IPS-18a (cell line): ENCODE measurements around the gene RNASE8.
"Not testable (repeated sequence)": the region's sequence is repeated elsewhere in the genome, so short reads cannot be mapped to it uniquely, and the experiment has no call there.

ENCODE experiments used
- H3K27ac ChIP-seq: one replicate; pipeline ENCODE4 v1.5.1; 2013; ENCODE audit warnings: low read length
- H3K27me3 ChIP-seq: one replicate; pipeline ENCODE4 v1.6.1; 2013; ENCODE audit warnings: mild to moderate bottlenecking, low read length; ENCODE audit not compliant: control insufficient read depth, insufficient read depth
- H3K36me3 ChIP-seq: one replicate; pipeline ENCODE4 v1.6.1; 2013; ENCODE audit warnings: low read depth, low read length; ENCODE audit not compliant: control insufficient read depth
- H3K4me1 ChIP-seq: one replicate; pipeline ENCODE4 v1.6.1; 2013; ENCODE audit warnings: low read depth, low read length; ENCODE audit not compliant: control insufficient read depth
- H3K4me3 ChIP-seq: one replicate; pipeline ENCODE4 v1.5.1; 2013; ENCODE audit warnings: low read length
- H3K9ac ChIP-seq: one replicate; pipeline ENCODE4 v1.6.1; 2013; ENCODE audit warnings: mild to moderate bottlenecking, low read length, moderate library complexity
- H3K9me3 ChIP-seq: one replicate; pipeline ENCODE4 v1.6.1; 2013; ENCODE audit warnings: low read depth, low read length; ENCODE audit not compliant: control insufficient read depth

RNASE8 gene

GRCh38 chr14:21057803-21058675 lies at the start of gene RNASE8:
Gene RNASE8, plus strand, starts transcription at chr14:21057822. Its CDS starts 71 bp downstream, at chr14:21057893.
- Histone ChIP-seq H3K27ac (no peak within 1 kb of the TSS), H3K27me3 (no peaks in the 10 kb centered on the region), H3K4me3 (no peak within 1 kb of the TSS), H3K9ac (no peak within 1 kb of the TSS), H3K4me1 (peaks cover 3% of the 10 kb centered on the region), H3K9me3 (no peaks in the 10 kb centered on the region), H3K36me3 (no peaks in the 10 kb centered on the region)

- not testable (repeated sequence) for H3K4me1 ChIP-seq, H3K36me3 ChIP-seq, H3K27me3 ChIP-seq, H3K27ac ChIP-seq, H3K9ac ChIP-seq, H3K4me3 ChIP-seq, H3K9me3 ChIP-seq
These were observed 47.9 kb upstream of the RNASE8 start for GRCh38 chr14:21009721-21010120.

- peaks cover 6% of the 10 kb centered on the region for H3K4me1 ChIP-seq
- H3K4me3 ChIP-seq: no peak overlapping the region
- no peaks in the 10 kb centered on the region for H3K36me3 ChIP-seq
- H3K27ac ChIP-seq: no peak overlapping the region
- H3K27me3 ChIP-seq: no peaks in the 10 kb centered on the region
- no peaks in the 10 kb centered on the region for H3K9me3 ChIP-seq
- H3K9ac ChIP-seq: no peak overlapping the region
These were observed 46.5 kb upstream of the RNASE8 start for GRCh38 chr14:21011136-21011535.

- H3K4me1 ChIP-seq: peaks cover 6% of the 10 kb centered on the region
- no peaks in the 10 kb centered on the region for H3K36me3 ChIP-seq
- H3K9ac ChIP-seq: no peak overlapping the region
- H3K27ac ChIP-seq: no peak overlapping the region
- no peaks in the 10 kb centered on the region for H3K9me3 ChIP-seq
- no peak overlapping the region for H3K4me3 ChIP-seq
- no peaks in the 10 kb centered on the region for H3K27me3 ChIP-seq
These were observed 42.8 kb upstream of the RNASE8 start for GRCh38 chr14:21014761-21015190.

- Histone ChIP-seq H3K9ac (no peak overlapping the region), H3K27me3 (no peaks in the 10 kb centered on the region), H3K36me3 (no peaks in the 10 kb centered on the region), H3K27ac (no peak overlapping the region), H3K9me3 (no peaks in the 10 kb centered on the region), H3K4me1 (peaks cover 6% of the 10 kb centered on the region), H3K4me3 (no peak overlapping the region)
These were observed 42.3 kb upstream of the RNASE8 start for GRCh38 chr14:21015312-21015711.

- Histone ChIP-seq H3K36me3 (no peaks in the 10 kb centered on the region), H3K9ac (no peak overlapping the region), H3K4me3 (no peak overlapping the region), H3K27me3 (no peaks in the 10 kb centered on the region), H3K4me1 (peaks cover 6% of the 10 kb centered on the region), H3K9me3 (no peaks in the 10 kb centered on the region), H3K27ac (no peak overlapping the region)
These were observed 41.0 kb upstream of the RNASE8 start for GRCh38 chr14:21016413-21017190.

GRCh38 chr14:21017528-21018245 lies 39.9 kb upstream of the RNASE8 start:
- H3K27ac ChIP-seq: no peak overlapping the region
- H3K27me3 ChIP-seq: peaks cover 4% of the 10 kb centered on the region
- H3K4me3 ChIP-seq: no peak overlapping the region
- H3K4me1 ChIP-seq: peaks cover 6% of the 10 kb centered on the region
- no peak overlapping the region for H3K9ac ChIP-seq
- H3K9me3 ChIP-seq: no peaks in the 10 kb centered on the region
- no peaks in the 10 kb centered on the region for H3K36me3 ChIP-seq

- no peak overlapping the region for H3K4me3 ChIP-seq
- H3K9ac ChIP-seq: no peak overlapping the region
- peaks cover 10% of the 10 kb centered on the region for H3K27me3 ChIP-seq
- no peaks in the 10 kb centered on the region for H3K9me3 ChIP-seq
- H3K36me3 ChIP-seq: no peaks in the 10 kb centered on the region
- no peak overlapping the region for H3K27ac ChIP-seq
- peaks cover 6% of the 10 kb centered on the region for H3K4me1 ChIP-seq
These were observed 39.3 kb upstream of the RNASE8 start for GRCh38 chr14:21018286-21018685.

- H3K9ac ChIP-seq: no peak overlapping the region
- H3K27ac ChIP-seq: no peak overlapping the region
- H3K4me3 ChIP-seq: no peak overlapping the region
- peaks cover 9% of the 10 kb centered on the region for H3K4me1 ChIP-seq
- H3K27me3 ChIP-seq: peaks cover 15% of the 10 kb centered on the region
- no peaks in the 10 kb centered on the region for H3K36me3 ChIP-seq
- H3K9me3 ChIP-seq: no peaks in the 10 kb centered on the region
These were observed 38.8 kb upstream of the RNASE8 start for GRCh38 chr14:21018781-21019180.

- Histone ChIP-seq H3K9me3 (no peaks in the 10 kb centered on the region), H3K27me3 (peaks cover 20% of the 10 kb centered on the region), H3K4me3 (no peak overlapping the region), H3K4me1 (peaks cover 12% of the 10 kb centered on the region), H3K27ac (no peak overlapping the region), H3K9ac (no peak overlapping the region), H3K36me3 (no peaks in the 10 kb centered on the region)
These were observed 38.3 kb upstream of the RNASE8 start for GRCh38 chr14:21019366-21019765.

- Histone ChIP-seq H3K27ac (no peak overlapping the region), H3K9ac (no peak overlapping the region), H3K27me3 (peaks cover 26% of the 10 kb centered on the region), H3K4me1 (peaks cover 7% of the 10 kb centered on the region), H3K4me3 (no peak overlapping the region), H3K9me3 (no peaks in the 10 kb centered on the region), H3K36me3 (no peaks in the 10 kb centered on the region)
These were observed 36.6 kb upstream of the RNASE8 start for GRCh38 chr14:21020977-21021545.
